GM12874 (cell line): ENCODE results near the gene ERN2.

Experiments
- TF ChIP-seq, protein P1 (sequence below): IDR thresholded peaks from 2 replicates; pipeline ENCODE4 v1.5.1; 2011; ENCODE audit warnings: low read depth, mild to moderate bottlenecking, control low read depth, low read length, moderate library complexity; ENCODE audit not compliant: insufficient read depth

The ERN2 gene

DNA sequence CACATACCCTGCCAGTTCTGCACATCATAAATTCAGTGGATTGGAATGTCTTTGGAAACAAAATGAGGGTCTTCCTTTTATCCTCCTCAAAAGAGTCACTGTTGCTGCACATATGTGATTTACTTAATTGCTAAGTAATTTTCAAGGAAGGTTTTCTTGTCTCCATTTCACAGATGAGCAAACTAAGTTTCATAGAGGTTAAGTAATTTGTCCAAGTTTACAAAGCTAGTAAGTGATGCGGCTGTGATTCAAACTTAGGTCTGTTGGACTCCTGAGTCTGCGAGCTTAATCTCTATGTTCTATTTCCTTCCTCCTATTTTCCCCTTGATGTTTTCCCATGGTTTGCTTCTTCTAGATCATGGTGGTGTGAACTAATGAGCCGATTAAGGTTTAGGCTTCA, 13.7 kb upstream of the ERN2 start:
- TF ChIP-seq, protein P1, sequence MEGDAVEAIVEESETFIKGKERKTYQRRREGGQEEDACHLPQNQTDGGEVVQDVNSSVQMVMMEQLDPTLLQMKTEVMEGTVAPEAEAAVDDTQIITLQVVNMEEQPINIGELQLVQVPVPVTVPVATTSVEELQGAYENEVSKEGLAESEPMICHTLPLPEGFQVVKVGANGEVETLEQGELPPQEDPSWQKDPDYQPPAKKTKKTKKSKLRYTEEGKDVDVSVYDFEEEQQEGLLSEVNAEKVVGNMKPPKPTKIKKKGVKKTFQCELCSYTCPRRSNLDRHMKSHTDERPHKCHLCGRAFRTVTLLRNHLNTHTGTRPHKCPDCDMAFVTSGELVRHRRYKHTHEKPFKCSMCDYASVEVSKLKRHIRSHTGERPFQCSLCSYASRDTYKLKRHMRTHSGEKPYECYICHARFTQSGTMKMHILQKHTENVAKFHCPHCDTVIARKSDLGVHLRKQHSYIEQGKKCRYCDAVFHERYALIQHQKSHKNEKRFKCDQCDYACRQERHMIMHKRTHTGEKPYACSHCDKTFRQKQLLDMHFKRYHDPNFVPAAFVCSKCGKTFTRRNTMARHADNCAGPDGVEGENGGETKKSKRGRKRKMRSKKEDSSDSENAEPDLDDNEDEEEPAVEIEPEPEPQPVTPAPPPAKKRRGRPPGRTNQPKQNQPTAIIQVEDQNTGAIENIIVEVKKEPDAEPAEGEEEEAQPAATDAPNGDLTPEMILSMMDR, result no peak

DNA sequence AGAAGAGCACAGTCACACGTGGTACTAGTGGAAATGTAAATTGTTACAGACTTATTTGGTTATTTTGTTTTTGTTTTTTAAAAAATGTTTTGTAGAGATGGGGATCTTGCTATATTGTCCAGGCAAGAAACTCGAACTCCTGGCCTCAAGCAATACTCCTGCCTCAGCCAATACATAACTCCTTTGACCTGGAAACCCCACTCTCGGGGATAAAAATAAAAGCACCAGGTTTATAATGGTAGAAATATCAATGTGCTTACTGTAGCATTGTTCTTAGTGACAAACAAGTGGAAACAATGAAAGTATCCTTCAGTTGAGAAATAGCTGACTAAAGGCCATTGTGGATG, 11.7 kb upstream of the ERN2 start:
- TF ChIP-seq, protein P1, result no peak

DNA sequence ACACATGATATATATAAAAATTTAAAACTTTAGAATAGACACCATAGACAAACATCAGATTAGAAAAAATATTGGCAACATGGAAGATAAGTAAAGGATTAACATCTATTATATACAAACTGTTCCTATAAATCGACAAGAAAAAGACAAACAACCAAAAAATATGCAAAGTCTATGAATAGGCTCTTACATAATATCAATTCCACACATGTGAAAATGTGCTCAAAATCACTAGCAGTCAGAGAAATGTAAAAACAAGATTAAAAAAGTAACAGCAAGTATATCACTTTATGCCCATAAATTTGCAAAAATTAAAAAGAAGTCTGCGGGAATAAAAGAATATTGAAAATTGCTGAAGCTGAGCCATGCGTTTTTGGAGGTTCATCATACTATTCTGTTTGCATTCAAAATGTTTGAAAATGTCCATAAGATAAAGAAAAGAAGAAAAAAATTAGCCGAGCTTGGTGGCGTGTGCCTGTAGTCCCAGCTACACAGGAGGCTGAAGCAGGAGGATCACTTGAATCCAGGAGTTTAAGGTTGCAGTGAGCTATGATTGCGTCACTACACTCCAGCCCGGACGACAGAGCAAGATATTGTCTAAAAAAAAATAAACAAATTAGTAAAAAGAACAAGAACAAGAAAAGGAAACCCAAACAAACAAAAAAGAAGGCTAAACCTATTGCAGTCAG, 11.2 kb upstream of the ERN2 start:
- TF ChIP-seq, protein P1, result no peak

DNA sequence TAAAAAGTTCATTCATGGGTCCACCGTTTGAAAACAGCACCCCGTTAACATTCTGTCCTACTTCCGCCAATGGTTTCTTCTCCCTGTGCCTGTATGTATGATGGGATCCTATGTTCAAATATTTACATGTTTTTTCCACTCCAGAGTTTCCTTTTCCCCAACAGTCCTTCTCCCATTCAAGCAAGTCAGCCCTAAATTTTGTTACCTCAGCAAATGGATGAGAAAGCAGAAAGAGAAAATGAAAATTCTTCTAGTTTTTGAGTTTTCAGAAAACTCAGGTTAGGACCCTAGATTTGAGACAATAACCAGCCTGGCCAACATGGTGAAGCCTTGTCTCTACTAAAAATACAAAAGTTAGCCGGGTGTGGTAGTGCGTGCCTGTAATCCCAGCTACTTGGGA, 3.5 kb upstream of the ERN2 start:
- TF ChIP-seq, protein P1, result no peak

DNA sequence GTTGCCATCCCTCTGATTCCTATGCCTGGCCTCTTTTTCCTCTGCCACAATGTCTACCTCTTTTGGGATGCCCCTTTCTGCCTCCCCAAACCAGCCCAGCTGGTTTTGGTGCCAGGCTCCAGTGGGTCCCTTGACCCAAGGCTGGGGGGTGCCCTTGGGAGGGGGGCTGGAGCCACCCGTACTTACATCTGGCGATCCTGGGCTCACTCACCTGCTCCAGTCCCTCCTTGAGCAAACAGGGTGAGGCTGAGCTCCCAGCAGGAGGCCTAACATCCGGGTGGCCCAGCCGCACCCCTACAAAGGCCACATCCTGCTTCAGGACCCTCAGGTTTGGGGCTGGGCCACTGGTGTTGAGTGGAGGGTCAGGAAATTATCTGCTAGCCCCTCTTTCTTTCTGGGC, 1.2 kb downstream of the ERN2 start:
- TF ChIP-seq, protein P1, result no peak

DNA sequence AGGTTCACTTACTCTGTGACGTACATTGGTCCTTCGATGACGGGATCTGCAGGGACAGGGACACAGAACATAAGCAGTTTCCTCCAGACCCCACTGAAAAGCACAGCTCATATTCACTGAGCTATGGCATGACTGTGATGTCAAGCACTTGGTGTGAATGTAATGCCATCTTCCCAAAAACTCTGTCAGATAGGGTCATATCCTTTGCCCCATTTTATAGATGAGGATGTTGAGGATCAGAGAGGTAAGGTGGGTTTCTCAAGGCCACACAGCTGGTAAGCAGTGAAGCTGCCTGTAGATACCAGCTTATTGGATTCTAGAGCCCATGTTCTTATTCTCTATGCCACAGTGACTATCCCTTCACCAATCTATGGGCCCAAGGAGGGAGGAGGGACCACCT, 2.5 kb downstream of the ERN2 start:
- TF ChIP-seq, protein P1, result no peak

DNA sequence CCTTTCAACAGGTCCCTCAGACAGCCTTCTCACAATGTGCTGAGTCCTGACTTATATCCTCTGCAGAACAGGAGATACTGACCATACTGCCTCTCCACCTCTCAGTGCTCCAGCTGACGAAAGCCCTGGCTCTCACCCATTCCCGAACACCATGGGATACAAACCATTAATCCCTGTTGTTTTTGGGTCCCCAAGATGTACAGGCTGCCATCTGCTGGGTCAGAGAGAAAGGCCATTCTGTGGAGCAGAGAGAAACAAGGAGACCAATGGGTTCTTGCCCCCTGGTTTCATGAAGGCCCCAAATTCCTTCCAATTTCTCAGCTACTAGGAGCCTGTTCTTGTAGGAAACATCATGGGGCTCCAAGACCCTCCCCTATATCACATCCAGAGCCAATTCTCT, 3.0 kb downstream of the ERN2 start:
- TF ChIP-seq, protein P1, result no peak

DNA sequence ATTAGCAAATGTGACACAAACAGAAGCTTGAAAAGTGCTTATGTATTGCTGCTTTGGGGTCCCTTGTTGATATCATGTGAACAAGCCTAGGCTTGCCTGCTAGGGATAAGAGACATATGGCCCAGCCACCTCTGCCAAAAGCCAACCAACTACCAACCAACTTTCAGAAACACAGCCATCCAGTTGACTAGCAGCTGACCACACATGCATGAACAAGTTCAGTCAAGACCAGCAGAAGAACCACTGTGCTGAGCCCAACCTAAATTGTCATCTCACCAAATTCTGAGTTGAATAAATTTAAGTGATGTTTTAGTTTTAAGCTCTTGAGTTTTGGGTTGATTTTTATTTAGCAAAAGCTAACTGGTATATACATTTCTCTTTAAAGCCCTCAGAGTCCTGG, 3.5 kb downstream of the ERN2 start:
- TF ChIP-seq, protein P1, result no peak
